Smooth muscle cell of the pulmonary artery (primary cell): ENCODE results near the gene ENOX1. TPM values are rescaled to one million over a fixed set of nuclear protein-coding genes. Genes with fewer than 3 reads are reported as not detected.

ENCODE experiments used
- total RNA-seq: library from RNA; depleted of rRNA; stranded (reverse); fragments of >200 nt; gene quantifications from 2 replicates; pipeline ENCODE4 v1.2.3, GENCODE V29; 2014

Gene ENOX1
- 5.5 and 7.6 TPM in 2 replicates for total RNA-seq

GRCh38 chr13:43786766-43787517, at the start of gene ENOX1:
Gene ENOX1 (minus strand): TSS chr13:43786972.

Other genes with a start within 250 kb of the ENOX1 start
- 4.2 and 5.4 TPM in 2 replicates for gene CCDC122, start 92.8 kb upstream of the ENOX1 start, total RNA-seq
- gene LACC1, start 92.9 kb upstream of the ENOX1 start, total RNA-seq, result 18.7 and 53.2 TPM in 2 replicates